Ureter (tissue), 1 donor: ENCODE data around the gene RPL10. TPM values are rescaled to one million over a fixed set of nuclear protein-coding genes. Genes with fewer than 3 reads are reported as not detected.
A peak's percentile ranks its signal among the peaks of the same experiment; 100 is the strongest.

ENCODE experiments used
- DNase-seq: peaks from one replicate; pipeline ENCODE4 v3.0.0-alpha.2; 2020; ENCODE audit warnings: low spot score
- total RNA-seq: library from RNA; stranded (reverse); gene quantifications from one replicate; pipeline ENCODE4 v1.2.4, GENCODE V29; 2023
- donor health status: DM: yes; HTN: yes; CAD: no.

Gene RPL10
- total RNA-seq, 1 donor from 2014 or later: 3,238 TPM

DNA sequence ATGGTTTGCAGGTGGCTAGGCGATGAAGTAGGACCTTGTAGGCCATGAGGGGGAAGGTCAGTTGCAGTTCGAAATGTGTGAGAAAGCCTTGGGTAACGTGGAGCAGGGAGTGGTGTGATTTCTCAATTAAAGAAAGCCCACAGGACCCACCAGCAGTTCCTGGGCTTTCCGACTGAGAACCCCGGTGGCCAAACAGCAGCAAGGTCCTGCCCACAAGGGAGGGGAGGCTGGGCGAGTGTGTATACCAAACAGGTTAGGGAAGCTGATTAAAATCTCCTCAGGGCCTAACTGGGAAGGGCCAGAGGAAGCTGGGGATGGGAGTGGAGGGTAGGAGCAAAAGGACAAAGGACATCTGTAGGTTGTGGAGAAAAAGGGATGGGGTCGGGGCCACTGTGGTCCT is 32.7 kb downstream of the RPL10 start:
- DNase-seq: no peak

DNA sequence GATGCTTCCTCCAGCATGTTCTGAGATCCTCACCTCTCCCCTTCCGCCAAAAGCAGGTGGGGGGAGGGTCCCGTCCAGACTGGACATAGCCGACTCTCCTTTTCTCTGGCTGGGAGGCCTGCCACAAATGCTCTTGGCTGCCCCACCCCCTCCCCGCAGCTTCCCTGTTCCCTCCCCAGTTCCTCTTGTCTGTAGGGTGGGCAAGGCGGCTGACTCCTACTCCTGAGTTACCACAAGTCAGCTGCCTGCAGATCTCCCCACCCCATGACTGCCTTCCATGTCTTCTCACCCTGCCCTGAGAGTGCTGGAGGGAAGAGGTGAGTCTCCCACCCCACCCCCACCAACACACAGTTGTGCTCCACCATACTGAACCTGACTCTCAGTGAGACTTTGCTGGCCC is 33.2 kb downstream of the RPL10 start:
- no peak for DNase-seq

DNA sequence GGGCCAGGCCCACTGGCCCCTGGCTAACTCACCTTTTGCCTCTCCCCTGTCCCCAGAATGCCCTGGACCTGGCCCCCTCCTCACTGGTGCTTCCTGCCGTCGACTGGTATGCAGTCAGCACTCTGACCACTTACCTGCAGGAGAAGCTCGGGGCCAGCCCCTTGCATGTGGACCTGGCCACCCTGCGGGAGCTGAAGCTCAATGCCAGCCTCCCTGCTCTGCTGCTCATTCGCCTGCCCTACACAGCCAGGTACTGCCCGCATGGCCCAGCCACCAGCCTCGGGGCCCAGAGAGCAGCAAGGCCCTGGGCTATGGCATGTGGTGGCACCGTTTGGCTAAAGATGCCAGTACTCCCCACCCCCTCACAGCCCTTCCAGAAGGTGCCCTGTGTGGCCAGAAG is 34.0 kb downstream of the RPL10 start:
- no peak for DNase-seq

DNA sequence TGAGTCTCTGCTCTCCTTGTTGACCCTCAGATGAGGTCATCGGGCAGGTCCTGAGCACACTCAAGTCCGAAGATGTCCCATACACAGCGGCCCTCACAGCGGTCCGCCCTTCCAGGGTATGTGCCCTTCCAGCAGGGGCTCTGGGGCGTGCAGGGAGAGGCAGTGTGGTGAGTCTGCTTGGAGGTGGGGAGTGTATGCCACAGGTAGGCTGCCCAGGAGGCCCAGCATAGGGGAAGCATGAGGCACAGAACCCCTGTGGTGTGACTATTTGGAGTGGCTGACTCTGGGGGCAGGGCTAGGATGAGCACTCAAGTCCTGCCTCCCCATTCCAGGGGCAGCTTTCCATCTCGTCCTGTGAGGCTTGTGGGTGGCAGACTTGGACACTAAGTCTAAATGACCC is 35.4 kb downstream of the RPL10 start:
- DNase-seq: no peak

DNA sequence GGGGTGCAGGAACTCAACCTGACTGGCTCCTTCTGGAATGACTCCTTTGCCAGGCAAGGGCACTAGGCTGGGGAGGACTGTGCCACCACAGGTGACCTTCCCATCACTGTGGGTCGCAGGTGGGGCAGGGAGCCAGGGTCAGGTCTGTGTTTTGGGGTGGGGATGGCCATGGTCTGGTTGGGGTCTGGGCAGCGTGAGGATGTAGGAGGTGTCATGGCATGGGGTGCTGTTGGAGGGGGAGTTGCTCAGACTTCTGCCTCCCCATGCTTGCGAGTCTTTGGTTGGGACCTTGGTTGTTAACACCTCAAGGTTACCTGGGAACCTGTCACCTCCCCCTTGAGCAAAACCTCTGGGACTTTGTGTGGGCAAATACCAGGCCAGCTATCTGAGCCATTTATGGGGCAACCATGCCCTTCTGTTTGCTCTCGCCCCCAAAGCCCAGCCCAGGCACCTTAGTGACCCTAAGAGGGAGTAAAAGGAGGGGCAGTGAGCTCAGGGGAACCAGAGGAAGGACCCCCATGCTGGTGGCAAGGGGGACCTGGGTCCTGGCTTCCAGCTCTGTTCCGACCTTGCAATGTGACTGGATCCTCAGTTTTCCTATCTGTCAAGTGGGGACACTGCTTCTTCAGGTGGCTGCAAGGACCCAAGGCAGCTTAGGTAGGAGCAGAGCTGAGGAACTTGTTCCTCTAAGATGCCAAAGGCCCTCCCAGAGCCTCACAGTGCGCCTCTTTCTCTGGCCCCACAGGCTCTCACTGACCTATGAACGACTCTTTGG is 36.4 kb downstream of the RPL10 start:
- DNase-seq: no peak

DNA sequence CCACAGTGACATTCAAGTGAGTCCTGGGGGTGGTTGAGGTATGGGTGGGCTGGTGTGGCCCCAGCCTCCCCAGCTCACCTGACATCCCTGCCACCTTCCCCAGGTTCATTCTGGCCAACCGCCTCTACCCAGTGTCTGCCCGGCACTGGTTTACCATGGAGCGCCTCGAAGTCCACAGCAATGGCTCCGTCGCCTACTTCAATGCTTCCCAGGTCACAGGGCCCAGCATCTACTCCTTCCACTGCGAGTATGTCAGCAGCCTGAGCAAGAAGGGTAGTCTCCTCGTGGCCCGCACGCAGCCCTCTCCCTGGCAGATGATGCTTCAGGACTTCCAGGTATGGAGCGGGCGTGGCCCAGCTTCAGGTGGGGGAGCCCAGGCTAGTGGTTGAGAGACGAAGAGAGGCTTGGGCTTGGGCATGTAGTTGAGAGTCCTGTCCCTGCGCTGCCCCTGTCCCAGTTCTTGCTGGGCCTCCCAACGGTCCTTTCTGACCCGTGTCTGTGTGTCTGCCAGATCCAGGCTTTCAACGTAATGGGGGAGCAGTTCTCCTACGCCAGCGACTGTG is 37.1 kb downstream of the RPL10 start:
- no peak for DNase-seq

DNA sequence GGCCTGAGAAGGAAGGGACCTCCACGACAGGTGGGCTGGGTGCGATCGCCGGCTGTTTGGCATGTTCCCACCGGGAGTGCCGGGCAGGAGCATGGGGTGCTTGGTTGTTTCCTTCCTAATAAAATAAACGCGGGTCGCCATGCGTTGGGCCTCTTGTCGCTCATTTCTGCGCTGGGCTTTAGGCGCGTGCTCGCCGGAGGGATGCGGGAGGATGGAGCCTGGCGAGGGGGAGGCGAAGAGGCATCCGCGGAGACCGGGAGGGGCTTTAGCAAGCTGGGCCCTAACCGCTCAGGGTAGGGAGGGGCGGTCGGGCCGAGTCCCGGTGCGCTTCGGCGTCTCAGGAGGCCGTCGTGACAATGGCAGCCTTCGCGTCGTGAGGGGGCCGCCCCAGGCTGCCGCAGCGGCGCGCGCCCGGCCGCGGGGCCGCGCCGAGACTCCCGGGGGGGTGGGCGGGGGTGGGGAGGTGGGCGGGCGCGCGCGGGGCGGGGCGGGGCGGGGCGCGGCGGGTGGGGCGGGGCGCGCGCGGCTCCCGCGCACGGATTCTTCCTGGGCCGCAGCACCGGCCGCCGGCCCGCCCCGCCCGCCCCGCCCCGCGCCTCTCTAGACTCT is 38.3 kb downstream of the RPL10 start:
- no peak for DNase-seq

DNA sequence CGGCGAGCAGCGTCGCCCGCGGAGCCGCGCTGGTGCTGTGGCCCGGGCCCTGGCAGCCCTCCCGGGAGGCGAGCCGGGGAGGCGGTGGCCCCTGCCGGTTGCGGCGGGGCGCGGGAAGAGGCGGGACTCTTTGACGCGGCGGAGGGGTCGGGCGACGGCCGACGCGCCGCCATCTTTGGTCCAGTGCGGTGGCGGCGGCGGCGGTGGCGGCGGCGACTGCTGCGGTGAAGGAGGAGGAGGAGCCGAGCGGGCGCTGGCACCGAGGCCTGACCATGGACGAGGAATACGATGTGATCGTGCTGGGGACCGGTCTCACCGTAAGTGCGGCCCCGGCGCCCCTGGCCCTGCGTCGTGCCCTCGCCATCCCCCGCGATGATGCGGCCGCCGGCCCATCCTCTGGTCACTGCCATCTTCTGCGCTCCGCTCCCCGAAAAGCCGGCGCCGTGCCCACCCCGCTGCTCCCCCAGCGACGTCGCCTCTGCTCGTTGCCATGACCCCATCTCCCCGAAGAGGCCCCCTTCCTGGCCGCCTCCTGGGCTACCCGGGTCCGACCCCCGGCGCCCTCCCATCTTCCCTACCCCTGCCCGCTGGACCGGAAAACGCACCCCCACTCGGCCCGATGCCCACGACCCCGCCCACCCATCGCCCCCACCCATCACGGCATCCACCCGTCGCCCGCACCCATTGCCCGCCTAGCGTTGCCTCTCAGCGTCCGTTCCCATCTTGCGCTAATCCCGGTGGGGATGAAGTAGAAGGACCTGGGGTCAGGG is 39.0 kb downstream of the RPL10 start, which contains the start of gene GDI1:
TSS of gene GDI1 (plus strand) at position 172 of the 770 bp plus-strand sequence. CDS start at position 273, 101 bp downstream.
- DNase-seq: no peak

DNA sequence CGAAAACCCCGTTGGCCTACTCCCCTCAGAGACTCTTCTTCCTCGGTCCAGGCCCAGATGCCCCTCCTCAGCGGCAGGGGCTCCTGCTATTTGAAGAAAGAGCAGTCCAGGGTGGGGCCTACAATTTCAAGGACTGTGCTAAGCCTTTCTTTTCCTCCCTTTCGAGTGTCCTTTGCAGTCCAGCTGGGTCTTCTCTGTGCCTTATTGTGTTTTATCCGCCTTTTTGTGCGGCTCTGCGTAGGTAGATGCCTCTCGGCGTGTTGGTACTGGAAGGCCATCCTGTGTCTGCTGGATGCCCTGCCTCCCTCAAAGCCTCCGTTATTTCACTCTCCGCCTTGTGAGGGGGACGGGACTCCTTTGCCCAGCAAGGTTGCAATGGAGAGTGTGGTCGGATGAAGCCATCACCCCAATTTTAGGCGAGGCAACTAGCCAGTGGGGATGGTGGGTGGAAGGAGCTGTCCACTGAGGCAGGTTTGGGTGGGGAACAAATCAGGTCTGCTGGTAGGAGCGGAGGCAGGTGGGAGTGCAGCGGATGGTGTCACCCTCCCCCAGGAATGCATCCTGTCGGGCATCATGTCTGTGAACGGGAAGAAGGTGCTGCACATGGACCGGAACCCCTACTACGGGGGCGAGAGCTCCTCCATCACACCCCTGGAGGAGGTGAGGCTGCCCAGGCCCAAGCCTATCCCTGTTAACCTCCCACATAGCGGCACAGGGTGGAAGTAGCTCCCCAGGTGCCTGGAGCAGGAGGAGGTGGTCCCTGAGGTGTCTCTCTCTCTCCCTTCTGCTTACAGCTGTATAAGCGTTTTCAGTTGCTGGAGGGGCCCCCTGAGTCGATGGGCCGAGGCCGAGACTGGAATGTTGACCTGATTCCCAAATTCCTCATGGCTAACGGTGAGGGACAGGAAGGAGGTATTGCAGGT is 40.1 kb downstream of the RPL10 start:
- DNase-seq: no peak

DNA sequence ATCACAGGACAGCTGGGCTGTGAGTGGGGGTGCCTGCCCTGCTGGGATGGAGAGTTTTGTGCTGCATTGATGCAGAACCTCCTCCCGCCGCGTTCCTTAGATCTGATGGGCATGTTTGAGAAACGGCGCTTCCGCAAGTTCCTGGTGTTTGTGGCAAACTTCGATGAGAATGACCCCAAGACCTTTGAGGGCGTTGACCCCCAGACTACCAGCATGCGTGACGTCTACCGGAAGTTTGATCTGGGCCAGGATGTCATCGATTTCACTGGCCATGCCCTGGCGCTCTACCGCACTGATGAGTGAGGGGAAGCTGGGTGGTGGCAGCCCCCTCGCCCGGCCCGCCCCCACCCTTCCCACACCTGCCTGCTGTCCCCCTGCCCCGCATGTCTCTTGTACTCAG is 41.7 kb downstream of the RPL10 start:
- DNase-seq: no peak

DNA sequence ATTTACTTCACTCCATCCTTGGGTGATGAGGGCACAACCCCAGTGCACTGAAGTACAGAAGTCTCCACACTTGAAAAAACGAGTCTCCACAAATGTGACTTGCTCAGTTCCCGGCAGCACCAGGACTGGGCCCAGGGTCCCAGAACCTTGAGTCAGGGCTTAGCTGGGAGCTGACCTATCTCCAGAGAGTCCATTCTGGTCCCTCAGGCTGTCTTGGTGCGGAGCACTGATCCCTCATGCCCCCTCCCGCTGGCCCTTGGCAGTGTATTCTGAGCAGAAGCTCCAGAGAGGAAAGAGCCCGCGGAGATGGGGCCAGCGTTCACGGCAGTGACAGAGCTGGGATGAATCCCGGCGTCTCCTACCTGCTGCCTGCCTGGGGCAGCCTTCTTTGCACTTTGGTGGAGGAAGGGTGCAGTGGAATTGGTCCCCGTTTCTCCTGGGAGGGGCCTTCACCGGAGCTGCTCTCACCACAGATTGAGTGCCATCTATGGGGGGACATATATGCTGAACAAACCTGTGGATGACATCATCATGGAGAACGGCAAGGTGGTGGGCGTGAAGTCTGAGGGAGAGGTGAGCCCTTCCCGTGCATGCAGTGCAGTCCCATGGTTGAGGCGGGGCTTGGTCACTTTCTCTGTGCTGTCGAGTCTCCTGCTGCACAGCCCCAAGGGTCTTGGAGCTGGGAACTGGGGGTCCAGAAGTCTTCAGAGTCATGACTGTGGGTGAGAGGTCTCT is 42.6 kb downstream of the RPL10 start:
- DNase-seq: no peak

DNA sequence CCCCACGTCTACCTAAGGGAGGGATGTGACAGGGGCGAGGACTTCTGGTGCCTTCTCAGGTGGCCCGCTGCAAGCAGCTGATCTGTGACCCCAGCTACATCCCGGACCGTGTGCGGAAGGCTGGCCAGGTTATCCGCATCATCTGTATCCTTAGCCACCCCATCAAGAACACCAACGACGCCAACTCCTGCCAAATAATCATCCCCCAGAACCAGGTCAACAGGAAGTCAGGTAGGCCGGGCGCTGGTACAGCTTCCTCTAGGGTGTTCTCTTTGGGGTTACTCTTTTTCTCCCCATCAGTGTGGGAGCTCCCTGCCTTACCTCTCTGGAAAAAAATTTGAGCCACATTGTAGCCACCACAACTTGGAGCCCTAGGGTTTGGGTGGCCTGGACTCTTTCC is 43.4 kb downstream of the RPL10 start:
- DNase-seq: no peak

DNA sequence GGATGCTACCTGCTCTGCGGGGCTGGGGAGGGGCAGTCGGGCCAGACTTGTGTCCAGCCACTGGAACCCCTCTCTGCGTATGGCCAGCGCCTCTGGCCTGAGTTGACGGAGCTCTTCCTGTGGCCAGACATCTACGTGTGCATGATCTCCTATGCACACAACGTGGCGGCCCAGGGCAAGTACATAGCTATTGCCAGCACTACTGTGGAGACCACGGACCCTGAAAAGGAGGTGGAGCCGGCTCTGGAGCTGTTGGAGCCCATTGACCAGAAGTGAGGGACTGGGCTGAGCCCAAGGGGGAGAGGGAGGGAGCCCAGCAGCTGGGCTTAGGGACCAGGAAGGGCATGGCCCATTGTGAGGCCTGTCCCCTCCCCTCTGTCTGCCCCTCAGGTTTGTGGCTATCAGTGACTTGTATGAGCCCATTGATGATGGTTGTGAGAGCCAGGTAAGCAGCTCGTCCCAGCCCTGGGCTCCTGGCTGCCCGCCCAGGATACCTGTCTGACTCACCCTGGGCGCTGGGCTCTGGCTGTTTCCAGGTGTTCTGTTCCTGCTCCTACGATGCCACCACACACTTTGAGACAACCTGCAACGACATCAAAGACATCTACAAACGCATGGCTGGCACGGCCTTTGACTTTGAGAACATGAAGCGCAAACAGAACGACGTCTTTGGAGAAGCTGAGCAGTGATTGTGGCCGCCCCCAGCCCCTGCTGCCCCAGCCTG is 44.0 kb downstream of the RPL10 start:
- DNase-seq: no peak

DNA sequence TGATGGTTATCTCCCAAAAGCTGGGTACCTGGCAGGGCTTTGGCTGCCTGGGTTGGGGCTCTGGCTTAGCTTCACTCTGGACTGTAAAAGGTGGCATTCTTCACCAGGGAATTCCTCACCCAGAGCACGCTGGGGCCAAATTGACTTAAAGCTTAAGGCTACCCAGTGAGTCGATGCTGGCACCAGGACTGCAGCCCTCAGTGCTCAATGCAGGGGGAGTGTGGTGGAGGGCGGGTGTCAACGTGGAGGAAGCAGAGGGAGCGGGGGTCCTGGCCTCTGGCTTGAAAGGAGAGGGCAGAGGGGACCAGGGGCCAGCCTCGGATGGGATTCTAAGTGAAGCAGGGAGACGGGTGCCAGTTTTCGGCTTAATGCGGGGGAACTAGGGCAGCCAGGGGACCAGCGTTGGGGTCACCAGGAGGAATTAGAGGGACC is 45.3 kb downstream of the RPL10 start:
- no peak for DNase-seq

DNA sequence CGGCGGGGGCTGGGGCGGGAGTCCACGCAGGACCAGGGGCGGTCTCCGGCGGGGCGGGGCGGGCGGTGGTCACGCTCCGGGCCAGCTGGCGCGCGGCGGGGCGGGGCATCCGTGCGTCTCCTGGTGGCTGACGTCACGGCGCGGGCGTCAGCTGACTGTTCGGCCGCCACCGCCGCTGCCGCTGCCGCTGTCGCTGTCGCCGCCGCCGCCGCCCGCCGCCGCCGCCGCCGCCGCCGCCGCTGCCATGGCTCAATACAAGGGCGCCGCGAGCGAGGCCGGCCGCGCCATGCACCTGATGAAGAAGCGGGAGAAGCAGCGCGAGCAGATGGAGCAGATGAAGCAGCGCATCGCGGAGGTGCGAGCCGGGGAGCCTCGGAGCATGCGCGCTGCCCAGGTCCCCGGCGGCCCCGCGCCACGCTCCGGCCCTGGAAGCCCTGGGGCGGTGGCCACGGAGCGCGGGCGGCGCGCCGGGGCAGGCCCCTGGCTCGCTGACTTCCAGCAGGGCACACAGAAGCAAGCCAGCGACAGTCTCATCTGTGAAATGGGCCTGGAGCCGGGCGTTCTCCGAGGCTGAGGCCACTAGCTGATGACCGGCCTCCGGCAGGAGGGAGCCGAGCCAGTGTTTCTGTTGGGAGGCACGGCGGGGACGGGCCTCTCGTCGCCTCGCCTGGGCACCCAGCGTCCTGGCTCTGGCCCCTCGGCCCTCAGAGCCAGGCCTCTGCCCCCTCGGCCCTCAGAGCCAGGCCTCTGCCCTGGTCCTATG is 46.0 kb downstream of the RPL10 start, which contains the start of gene FAM50A:
TSS of gene FAM50A (plus strand) at position 150 of the 763 bp plus-strand sequence. CDS start at position 245, 95 bp downstream.
- peak; percentile 77 for DNase-seq

DNA sequence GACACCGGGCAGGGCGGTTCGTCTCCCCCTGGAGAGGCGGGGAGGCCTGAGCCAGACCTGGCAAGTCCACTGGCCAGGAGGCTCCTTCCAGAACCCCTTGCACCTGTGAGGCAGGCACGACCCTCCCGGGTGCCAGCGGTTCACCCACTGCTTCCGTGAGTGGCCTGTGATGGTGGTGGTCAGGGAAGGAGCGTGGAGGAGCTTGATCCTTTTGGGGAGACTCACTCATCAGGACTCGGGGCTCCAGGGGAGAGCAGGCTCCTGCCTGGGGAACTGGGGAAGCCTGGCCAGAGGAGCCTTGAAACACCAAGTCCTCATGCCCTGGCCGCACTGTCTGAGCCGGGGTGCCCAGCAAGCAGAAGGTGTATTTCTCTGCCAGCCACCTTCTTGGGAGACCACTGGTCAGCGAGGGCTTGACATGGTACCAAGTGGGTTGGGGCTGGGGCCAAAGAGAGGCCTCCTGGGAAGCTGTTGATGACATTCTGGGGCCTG is 46.6 kb downstream of the RPL10 start:
- DNase-seq: no peak

DNA sequence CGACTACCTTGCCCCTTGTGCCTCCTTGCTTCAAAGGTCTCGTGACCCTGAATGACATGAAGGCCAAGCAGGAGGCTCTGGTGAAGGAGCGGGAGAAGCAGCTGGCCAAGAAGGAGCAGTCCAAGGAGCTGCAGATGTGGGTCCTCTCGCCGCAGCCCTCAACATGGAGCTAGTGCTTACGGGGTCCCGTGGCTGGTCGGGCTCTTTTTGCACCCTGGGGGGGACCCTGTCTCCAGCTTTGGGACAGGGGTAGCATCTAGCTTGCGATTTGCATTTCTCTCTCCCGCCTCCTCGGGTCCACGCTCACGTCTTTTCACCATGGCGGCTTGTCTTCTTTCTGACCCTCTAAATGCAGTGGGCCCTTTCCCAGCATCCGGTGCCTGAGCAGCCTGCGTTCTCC is 47.6 kb downstream of the RPL10 start:
- no peak for DNase-seq

DNA sequence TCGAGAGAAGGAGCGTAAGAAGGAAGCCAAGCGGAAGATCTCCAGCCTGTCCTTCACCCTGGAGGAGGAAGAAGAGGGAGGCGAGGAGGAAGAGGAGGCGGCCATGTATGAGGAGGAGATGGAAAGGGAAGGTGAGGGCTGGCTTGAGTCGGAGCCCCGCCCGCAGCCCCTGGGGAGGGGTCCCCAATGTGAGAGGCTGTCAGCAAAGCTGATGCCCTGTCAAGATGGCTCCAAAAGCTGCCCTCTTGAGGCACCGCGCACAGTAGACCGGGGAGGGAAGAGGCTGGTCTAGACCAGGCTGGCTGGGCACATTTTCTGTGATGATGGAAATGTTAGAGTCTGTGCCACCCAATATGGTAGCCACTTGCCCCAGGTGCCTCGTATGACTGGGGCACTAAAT is 48.3 kb downstream of the RPL10 start:
- DNase-seq: no peak

DNA sequence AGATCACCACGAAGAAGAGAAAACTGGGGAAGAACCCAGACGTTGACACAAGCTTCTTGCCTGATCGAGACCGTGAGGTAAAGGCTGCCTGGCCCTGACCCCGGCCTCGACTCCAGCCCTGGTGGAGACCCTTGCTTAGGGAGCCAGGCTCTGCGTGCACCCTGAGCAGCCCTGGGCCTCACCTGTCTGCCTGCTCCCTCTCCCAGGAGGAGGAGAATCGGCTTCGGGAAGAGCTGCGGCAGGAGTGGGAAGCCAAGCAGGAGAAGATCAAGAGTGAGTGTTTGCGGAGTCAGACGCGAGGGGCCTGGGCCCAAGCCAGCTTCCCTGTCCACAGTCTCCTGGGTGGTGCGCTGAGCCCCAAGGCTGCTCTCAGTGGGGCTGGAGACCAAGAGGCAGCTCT is 50.3 kb downstream of the RPL10 start:
- DNase-seq: no peak
